CD1c-positive myeloid dendritic cell (primary cell): ENCODE data around the gene THUMPD2.
"Not testable (repeated sequence)": the region's sequence is repeated elsewhere in the genome, so short reads cannot be mapped to it uniquely, and the experiment has no call there.

Experiments used
- DNase-seq: peaks from one replicate; pipeline ENCODE4 v3.0.0-alpha.2; 2016; ENCODE audit errors: extremely low spot score

Gene THUMPD2

GRCh38 chr2:39755466-39755865 lies 23.6 kb downstream of the THUMPD2 start:
- no peak for DNase-seq

- no peak for DNase-seq
Observed at GRCh38 chr2:39743269-39743776, 35.7 kb downstream of the THUMPD2 start.

GRCh38 chr2:39741871-39742270 lies 37.2 kb downstream of the THUMPD2 start:
- DNase-seq: no peak

- no peak for DNase-seq
Observed at GRCh38 chr2:39739386-39739785, 39.7 kb downstream of the THUMPD2 start.

- DNase-seq: no peak
Observed at GRCh38 chr2:39738936-39739335, 40.1 kb downstream of the THUMPD2 start.

GRCh38 chr2:39737661-39738060 lies 41.4 kb downstream of the THUMPD2 start:
- DNase-seq: peak; percentile 67

GRCh38 chr2:39736640-39737039 lies 42.4 kb downstream of the THUMPD2 start:
- DNase-seq: no peak

- DNase-seq: peak; percentile 15
Observed at GRCh38 chr2:39735648-39736047, 43.4 kb downstream of the THUMPD2 start.

- no peak for DNase-seq
Observed at GRCh38 chr2:39734445-39734844, 44.6 kb downstream of the THUMPD2 start.

- no peak for DNase-seq
Observed at GRCh38 chr2:39733070-39733674, 45.9 kb downstream of the THUMPD2 start.

- no peak for DNase-seq
Observed at GRCh38 chr2:39732482-39732881, 46.6 kb downstream of the THUMPD2 start.

- no peak for DNase-seq
Observed at GRCh38 chr2:39731546-39731945, 47.5 kb downstream of the THUMPD2 start.

- DNase-seq: peak; percentile 28
Observed at GRCh38 chr2:39730685-39731302, 48.3 kb downstream of the THUMPD2 start.

GRCh38 chr2:39730276-39730675 lies 48.8 kb downstream of the THUMPD2 start:
- DNase-seq: no peak

GRCh38 chr2:39728941-39729351 lies 50.1 kb downstream of the THUMPD2 start:
- peak; percentile 45 for DNase-seq

- DNase-seq: not testable (repeated sequence)
Observed at GRCh38 chr2:39728085-39728484, 51.0 kb downstream of the THUMPD2 start.

GRCh38 chr2:39725401-39725800 lies 53.7 kb downstream of the THUMPD2 start:
- no peak for DNase-seq

GRCh38 chr2:39724828-39725144 lies 54.3 kb downstream of the THUMPD2 start:
- DNase-seq: no peak

GRCh38 chr2:39723946-39724827 lies 54.9 kb downstream of the THUMPD2 start:
- DNase-seq: no peak

GRCh38 chr2:39723497-39723896 lies 55.6 kb downstream of the THUMPD2 start:
- no peak for DNase-seq

- no peak for DNase-seq
Observed at GRCh38 chr2:39720970-39721369, 58.1 kb downstream of the THUMPD2 start.

- DNase-seq: no peak
Observed at GRCh38 chr2:39719317-39719716, 59.7 kb downstream of the THUMPD2 start.

GRCh38 chr2:39718483-39718882 lies 60.6 kb downstream of the THUMPD2 start:
- DNase-seq: no peak
